ENCODE data around the gene KRT86. TPM values are rescaled to one million over a fixed set of nuclear protein-coding genes. Genes with fewer than 3 reads are reported as not detected.

The KRT86 gene
- total and polyA plus RNA-seq, 9 of the 15 experiments (the other 6 are each of a cell fraction or from before 2014, with no cell fraction given): not detected

- TF ChIP-seq CHD7 (IDR thresholded peaks at IDR 0.05; ENCODE audit: low read depth, low read length) (no peak), ESRRB (CRISPR knock-in tag; IDR thresholded peaks at IDR 0.05; ENCODE audit: borderline replicate concordance) (no peak), PATZ1 (CRISPR knock-in tag; IDR thresholded peaks at IDR 0.05; ENCODE audit: borderline replicate concordance) (no peak), SPI1 (IDR thresholded peaks at IDR 0.05; ENCODE audit: borderline replicate concordance, low read depth, low read length) (no peak), POU5F1 (IDR thresholded peaks at IDR 0.05; ENCODE audit: borderline replicate concordance, low read depth, low read length, partially characterized antibody) (no peak), E2F1 (CRISPR knock-in tag; IDR thresholded peaks at IDR 0.05) (no peak), KLF6 (CRISPR knock-in tag; IDR thresholded peaks at IDR 0.05; ENCODE audit: borderline replicate concordance) (no peak), RB1 (IDR thresholded peaks at IDR 0.05; ENCODE audit: low read depth) (no peak)
These were observed 28.4 kb upstream of the KRT86 start (continued) for GRCh38 chr12:52245962-52246569.
